ENCODE results near the gene PTGIR.

PTGIR gene

GRCh38 chr19:46599716-46600373 is 25.0 kb downstream of the PTGIR start:
- no peak for DNase-seq

- no peak for DNase-seq
These were observed 26.4 kb downstream of the PTGIR start for GRCh38 chr19:46598372-46598917.

GRCh38 chr19:46596008-46596407 is 28.9 kb downstream of the PTGIR start:
- DNase-seq, result no peak

- no peak for DNase-seq
These were observed 33.0 kb downstream of the PTGIR start for GRCh38 chr19:46591870-46592269.

- DNase-seq, result no peak
These were observed 33.6 kb downstream of the PTGIR start for GRCh38 chr19:46591254-46591653.

- DNase-seq, result no peak
These were observed 37.0 kb downstream of the PTGIR start for GRCh38 chr19:46587861-46588260.

GRCh38 chr19:46586294-46586693 is 38.6 kb downstream of the PTGIR start:
- DNase-seq, result no peak

- DNase-seq, result no peak
These were observed 39.4 kb downstream of the PTGIR start for GRCh38 chr19:46585539-46585938.

GRCh38 chr19:46580247-46580646 is 44.6 kb downstream of the PTGIR start:
- DNase-seq, result no peak

GRCh38 chr19:46579361-46579879 is 45.5 kb downstream of the PTGIR start:
- DNase-seq, result no peak

GRCh38 chr19:46578450-46578849 is 46.4 kb downstream of the PTGIR start:
- DNase-seq, result no peak

GRCh38 chr19:46574533-46574932 is 50.4 kb downstream of the PTGIR start:
- DNase-seq, result peak; percentile 6

GRCh38 chr19:46573679-46574498 is 51.0 kb downstream of the PTGIR start:
- DNase-seq, result no peak

GRCh38 chr19:46571495-46571894 is 53.4 kb downstream of the PTGIR start:
- no peak for DNase-seq

Data from T-helper 9 cell (primary cell).